Dedifferentiated amniotic fluid mesenchymal stem cell (primary cell): ENCODE results near the gene PDE4C.

Experiments
- DNase-seq: peaks from one replicate; pipeline ENCODE4 v3.0.0-alpha.2; 2016; ENCODE audit errors: extremely low spot score

The PDE4C gene

GRCh38 chr19:18225702-18226468 is at the start of gene PDE4C:
Gene PDE4C, minus strand, starts transcription at chr19:18226438. Its CDS starts 23 bp downstream, at chr19:18226415.
- DNase-seq, result no peak

GRCh38 chr19:18274781-18275356 is 48.6 kb upstream of the PDE4C start:
- DNase-seq, result peak; percentile 77

GRCh38 chr19:18274219-18274780 is 48.1 kb upstream of the PDE4C start, which contains the start of gene IQCN:
Gene IQCN, minus strand, starts transcription at chr19:18274452. Its CDS starts 4,974 bp downstream, at chr19:18269478.
- no peak for DNase-seq

GRCh38 chr19:18273561-18274218 is 47.5 kb upstream of the PDE4C start:
- no peak for DNase-seq

- no peak for DNase-seq
Observed at GRCh38 chr19:18271433-18271841, 45.2 kb upstream of the PDE4C start.

GRCh38 chr19:18270326-18270725 is 44.1 kb upstream of the PDE4C start:
- DNase-seq, result no peak

GRCh38 chr19:18269070-18269723 is 43.0 kb upstream of the PDE4C start:
- no peak for DNase-seq

- DNase-seq, result no peak
Observed at GRCh38 chr19:18266771-18267686, 40.8 kb upstream of the PDE4C start.

GRCh38 chr19:18265582-18265981 is 39.3 kb upstream of the PDE4C start:
- DNase-seq, result no peak

GRCh38 chr19:18264971-18265540 is 38.8 kb upstream of the PDE4C start:
- DNase-seq, result no peak

GRCh38 chr19:18264137-18264854 is 38.1 kb upstream of the PDE4C start:
- no peak for DNase-seq

GRCh38 chr19:18263324-18264136 is 37.3 kb upstream of the PDE4C start:
- DNase-seq, result no peak

- no peak for DNase-seq
Observed at GRCh38 chr19:18262917-18263316, 36.7 kb upstream of the PDE4C start.

- no peak for DNase-seq
Observed at GRCh38 chr19:18262144-18262543, 35.9 kb upstream of the PDE4C start.

- no peak for DNase-seq
Observed at GRCh38 chr19:18261474-18261873, 35.2 kb upstream of the PDE4C start.

GRCh38 chr19:18259893-18260292 is 33.7 kb upstream of the PDE4C start:
- DNase-seq, result no peak

GRCh38 chr19:18257503-18258470 is 31.5 kb upstream of the PDE4C start:
- DNase-seq, result no peak
